HepG2 (cell line): ENCODE results near the gene AMIGO3. TPM values are rescaled to one million over a fixed set of nuclear protein-coding genes. Genes with fewer than 3 reads are reported as not detected.

Source experiments
- ARID2 ChIP-seq: sonication (generic); formaldehyde crosslinking; IDR thresholded peaks from 2 replicates; pipeline ENCODE4 v1.8.1; 2022; ENCODE audit warnings: mild to moderate bottlenecking, missing genetic modification reagents, borderline replicate concordance
- ARNT2 ChIP-seq: sonication (generic); formaldehyde crosslinking; IDR thresholded peaks from 2 replicates; pipeline ENCODE4 v1.8.0; 2022; ENCODE audit warnings: mild to moderate bottlenecking, low read depth, missing genetic modification reagents, moderate library complexity
- BRF2 ChIP-seq: sonication (generic); formaldehyde crosslinking; IDR thresholded peaks from 2 replicates; pipeline ENCODE4 v1.8.1; 2022; ENCODE audit warnings: mild to moderate bottlenecking, missing genetic modification reagents
- DPF2 ChIP-seq: sonication (generic); formaldehyde crosslinking; IDR thresholded peaks from 2 replicates; pipeline ENCODE4 v1.4.0; 2020; ENCODE audit warnings: mild to moderate bottlenecking, low read depth, missing genetic modification reagents, borderline replicate concordance
- DR1 ChIP-seq: sonication (generic); formaldehyde crosslinking; IDR thresholded peaks from 2 replicates; pipeline ENCODE4 v1.8.0; 2021; ENCODE audit warnings: mild to moderate bottlenecking, missing genetic modification reagents, inconsistent platforms
- EZH2 ChIP-seq: conservative IDR thresholded peaks from 2 replicates; pipeline ENCODE4 v1.6.1; 2012; ENCODE audit warnings: mild to moderate bottlenecking, low read depth, low read length, moderate library complexity
- IRX3 ChIP-seq: sonication (generic); formaldehyde crosslinking; IDR thresholded peaks from 2 replicates; pipeline ENCODE4 v1.8.1; 2023; ENCODE audit warnings: mild to moderate bottlenecking, low read depth, missing genetic modification reagents, borderline replicate concordance
- KMT2B ChIP-seq: IDR thresholded peaks from 2 replicates; pipeline ENCODE4 v1.6.1; 2016; ENCODE audit warnings: missing genetic modification reagents, missing compliant biosample characterization
- NBN ChIP-seq: fragments of 450-650 bp; conservative IDR thresholded peaks from 2 replicates; pipeline ENCODE4 v1.6.1; 2017
- NCOA1 ChIP-seq: sonication (generic); formaldehyde crosslinking; IDR thresholded peaks from 2 replicates; pipeline ENCODE4 v1.9.0; 2021; ENCODE audit warnings: missing genetic modification reagents
- POLR2AphosphoS2 ChIP-seq: IDR thresholded peaks from 2 replicates; pipeline ENCODE4 v1.6.1; 2011; ENCODE audit warnings: low read depth, low read length, improper control_type of control experiment
- PTBP1 ChIP-seq: fragments of 200-400 bp; formaldehyde crosslinking; IDR thresholded peaks from 2 replicates; pipeline ENCODE4 v1.6.1; 2018; ENCODE audit warnings: low read length, low read depth; ENCODE audit not compliant: poor library complexity, severe bottlenecking
- TP53 ChIP-seq: sonication (generic); formaldehyde crosslinking; conservative IDR thresholded peaks from 2 replicates; pipeline ENCODE4 v1.4.0; 2020; ENCODE audit warnings: missing genetic modification reagents
- XRCC5 ChIP-seq: fragments of 200-400 bp; formaldehyde crosslinking; optimal IDR thresholded peaks from 2 replicates; pipeline ENCODE3; 2017; ENCODE audit warnings: mild to moderate bottlenecking, low read length
- ZBTB26 ChIP-seq: IDR thresholded peaks from 2 replicates; pipeline ENCODE4 v1.6.1; 2016; ENCODE audit warnings: missing compliant biosample characterization, missing genetic modification reagents, borderline replicate concordance
- ZC3H4 ChIP-seq: sonication (generic); formaldehyde crosslinking; IDR thresholded peaks from 2 replicates; pipeline ENCODE4 v1.4.0; 2020; ENCODE audit warnings: missing genetic modification reagents, borderline replicate concordance
- ZKSCAN1 ChIP-seq: fragments of 150-350 bp; IDR thresholded peaks from 2 replicates; pipeline ENCODE4 v1.6.1; 2014; ENCODE audit warnings: low read length
- ZNF207 ChIP-seq: fragments of 450-650 bp; IDR thresholded peaks from 2 replicates; pipeline ENCODE4 v1.6.1; 2016; ENCODE audit warnings: antibody characterized with exemption, borderline replicate concordance
- ZNF30 ChIP-seq: sonication (generic); formaldehyde crosslinking; IDR thresholded peaks from 2 replicates; pipeline ENCODE4 v1.5.0; 2020; ENCODE audit warnings: mild to moderate bottlenecking, missing genetic modification reagents
- ZNF512 ChIP-seq: sonication (generic); formaldehyde crosslinking; IDR thresholded peaks from 2 replicates; pipeline ENCODE4 v1.4.0; 2020; ENCODE audit warnings: mild to moderate bottlenecking, missing genetic modification reagents
- ZNF580 ChIP-seq: IDR thresholded peaks from 2 replicates; pipeline ENCODE4 v1.6.1; 2016; ENCODE audit warnings: low read depth, borderline replicate concordance
- ZNF674 ChIP-seq: sonication (generic); formaldehyde crosslinking; IDR thresholded peaks from 2 replicates; pipeline ENCODE4 v1.5.0; 2020; ENCODE audit warnings: low read depth, mild to moderate bottlenecking, missing genetic modification reagents
- ZNF737 ChIP-seq: sonication (generic); formaldehyde crosslinking; IDR thresholded peaks from 2 replicates; pipeline ENCODE4 v1.5.0; 2020; ENCODE audit warnings: missing genetic modification reagents, mild to moderate bottlenecking, borderline replicate concordance
- polyA plus RNA-seq, 8 experiments: library from polyadenylated mRNA; depleted of rRNA in 3 of 8; stranded (reverse) in 7 of 8; unstranded in 1 of 8; fragments of >200 nt; fragmentation: Illumina TruSeq in 4 of 8; extraction: Trizol in 4 of 8; gene quantifications; 2 replicates each; pipeline versions ENCODE4 v1.2.1 to v1.2.3, GENCODE V29; 2011 to 2016; ENCODE audit warnings: low read depth in 4 of 8, missing spikeins in 1 of 8, mixed read lengths in 1 of 8; ENCODE audit not compliant: insufficient read depth in 1 of 8
- total RNA-seq, 5 experiments: library from RNA; depleted of rRNA; stranded (reverse); fragments of >200 nt; fragmentation: Illumina TruSeq; extraction: Trizol; gene quantifications; 2 replicates each; pipeline ENCODE4 v1.2.3, GENCODE V29; 2016; ENCODE audit warnings: low read depth in 1 of 5
- TF ChIP-seq, protein P1 (sequence below): sonication (generic); formaldehyde crosslinking; IDR thresholded peaks from 2 replicates; pipeline ENCODE4 v1.4.0; 2020; ENCODE audit warnings: missing genetic modification reagents, mild to moderate bottlenecking, borderline replicate concordance
- TF ChIP-seq, protein P2 (sequence below): sonication (generic); formaldehyde crosslinking; IDR thresholded peaks from 2 replicates; pipeline ENCODE4 v1.8.1; 2023; ENCODE audit warnings: missing genetic modification reagents, mild to moderate bottlenecking, borderline replicate concordance

Gene AMIGO3
- total and polyA plus RNA-seq, 2 of the 13 experiments (the other 11 are each of a cell fraction or from before 2014, with no cell fraction given) = 0.35 TPM; not detected in 1

- TF ChIP-seq, protein P1, sequence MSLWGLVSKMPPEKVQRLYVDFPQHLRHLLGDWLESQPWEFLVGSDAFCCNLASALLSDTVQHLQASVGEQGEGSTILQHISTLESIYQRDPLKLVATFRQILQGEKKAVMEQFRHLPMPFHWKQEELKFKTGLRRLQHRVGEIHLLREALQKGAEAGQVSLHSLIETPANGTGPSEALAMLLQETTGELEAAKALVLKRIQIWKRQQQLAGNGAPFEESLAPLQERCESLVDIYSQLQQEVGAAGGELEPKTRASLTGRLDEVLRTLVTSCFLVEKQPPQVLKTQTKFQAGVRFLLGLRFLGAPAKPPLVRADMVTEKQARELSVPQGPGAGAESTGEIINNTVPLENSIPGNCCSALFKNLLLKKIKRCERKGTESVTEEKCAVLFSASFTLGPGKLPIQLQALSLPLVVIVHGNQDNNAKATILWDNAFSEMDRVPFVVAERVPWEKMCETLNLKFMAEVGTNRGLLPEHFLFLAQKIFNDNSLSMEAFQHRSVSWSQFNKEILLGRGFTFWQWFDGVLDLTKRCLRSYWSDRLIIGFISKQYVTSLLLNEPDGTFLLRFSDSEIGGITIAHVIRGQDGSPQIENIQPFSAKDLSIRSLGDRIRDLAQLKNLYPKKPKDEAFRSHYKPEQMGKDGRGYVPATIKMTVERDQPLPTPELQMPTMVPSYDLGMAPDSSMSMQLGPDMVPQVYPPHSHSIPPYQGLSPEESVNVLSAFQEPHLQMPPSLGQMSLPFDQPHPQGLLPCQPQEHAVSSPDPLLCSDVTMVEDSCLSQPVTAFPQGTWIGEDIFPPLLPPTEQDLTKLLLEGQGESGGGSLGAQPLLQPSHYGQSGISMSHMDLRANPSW (CRISPR knock-in tag) = no peak
- TF ChIP-seq BRF2 (CRISPR knock-in tag) (no peak), ZC3H4 (no peak), NCOA1 (CRISPR knock-in tag) (no peak), ZNF30 (CRISPR knock-in tag) (no peak), ZNF674 (0 out of 2 replicates have a peak, but pooled peaks have one; percentile 7), PTBP1 (no peak), XRCC5 (no peak), KMT2B (CRISPR knock-in tag) (no peak), DPF2 (CRISPR knock-in tag) (no peak), IRX3 (peak; percentile 3; the same call in 1 of the 2 replicates), ZNF207 (no peak), DR1 (CRISPR knock-in tag) (no peak), ZNF512 (no peak), NBN (no peak), POLR2AphosphoS2 (no peak), ARNT2 (CRISPR knock-in tag) (no peak; the same call in 1 of the 2 replicates), ZBTB26 (CRISPR knock-in tag) (no peak), ARID2 (no peak), ZNF580 (CRISPR knock-in tag) (no peak; the same call in 1 of the 2 replicates), EZH2 (no peak), ZNF737 (CRISPR knock-in tag) (peak; percentile 58; the same call in 1 of the 2 replicates), ZKSCAN1 (no peak), TP53 (CRISPR knock-in tag) (no peak)
- TF ChIP-seq, protein P2, sequence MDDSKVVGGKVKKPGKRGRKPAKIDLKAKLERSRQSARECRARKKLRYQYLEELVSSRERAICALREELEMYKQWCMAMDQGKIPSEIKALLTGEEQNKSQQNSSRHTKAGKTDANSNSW (CRISPR knock-in tag) = no peak; the same call in 1 of the 2 replicates
Observed at GRCh38 chr3:49723296-49723627, 3.8 kb upstream of the AMIGO3 start (continued).
